Endodermal cell (in vitro differentiated cells): ENCODE results near the gene NPY5R. TPM values are rescaled to one million over a fixed set of nuclear protein-coding genes. Genes with fewer than 3 reads are reported as not detected.

ENCODE experiments used
- DNase-seq: peaks from one replicate; pipeline ENCODE4 v3.0.0-alpha.2; 2017
- H3K27ac ChIP-seq: 2 replicates; pipeline ENCODE4 v1.5.1; 2013; ENCODE audit warnings: mild to moderate bottlenecking, low read depth, low read length, moderate library complexity
- H3K27me3 ChIP-seq: 2 replicates; pipeline ENCODE4 v1.6.1; 2013; ENCODE audit warnings: mild to moderate bottlenecking, low read length, moderate library complexity; ENCODE audit not compliant: insufficient read depth, control insufficient read depth, poor library complexity, severe bottlenecking
- H3K36me3 ChIP-seq: 2 replicates; pipeline ENCODE4 v1.7.0; 2013; ENCODE audit warnings: mild to moderate bottlenecking, low read length, moderate library complexity; ENCODE audit not compliant: control insufficient read depth, insufficient read depth
- H3K4me1 ChIP-seq: one replicate; pipeline ENCODE4 v1.7.0; 2013; ENCODE audit warnings: low read length; ENCODE audit not compliant: control insufficient read depth, insufficient read depth
- H3K4me3 ChIP-seq: 2 replicates; pipeline ENCODE4 v1.5.1; 2013; ENCODE audit warnings: mild to moderate bottlenecking, low read length, moderate library complexity
- H3K9ac ChIP-seq: 2 replicates; pipeline ENCODE4 v1.6.1; 2013; ENCODE audit warnings: mild to moderate bottlenecking, low read length, moderate library complexity; ENCODE audit not compliant: poor library complexity, severe bottlenecking; ENCODE audit errors: extremely low read depth
- H3K9me3 ChIP-seq: 2 replicates; pipeline ENCODE4 v1.6.1; 2013; ENCODE audit warnings: mild to moderate bottlenecking, low read length, moderate library complexity; ENCODE audit not compliant: control insufficient read depth
- H3K27ac Mint-ChIP-seq: 2 replicates; pipeline ENCODE4 v1.8.0; 2020; ENCODE audit warnings: mixed read lengths
- H3K27me3 Mint-ChIP-seq: 2 replicates; pipeline ENCODE4 v1.8.0; 2021; ENCODE audit warnings: mild to moderate bottlenecking, mixed read lengths; ENCODE audit not compliant: insufficient read depth
- H3K36me3 Mint-ChIP-seq: 2 replicates; pipeline ENCODE4 v1.8.0; 2020; ENCODE audit warnings: low read depth, mixed read lengths
- H3K4me1 Mint-ChIP-seq: 2 replicates; pipeline ENCODE4 v1.8.0; 2020; ENCODE audit warnings: mixed read lengths
- H3K4me3 Mint-ChIP-seq: 2 replicates; pipeline ENCODE4 v1.8.0; 2020; ENCODE audit warnings: mild to moderate bottlenecking, moderate library complexity, mixed read lengths
- H3K9me3 Mint-ChIP-seq: 2 replicates; pipeline ENCODE4 v1.8.0; 2020; ENCODE audit warnings: mild to moderate bottlenecking, mixed read lengths
- WGBS, 2 experiments: methylation state at CpG; one replicate each; pipeline versions ENCODE4 v1.1.5 to v1.1.7; 2013; ENCODE audit warnings: missing lambda C conversion rate in 2 of 2, mixed read lengths in 1 of 2; ENCODE audit not compliant: insufficient coverage in 1 of 2, insufficient read length in 1 of 2; 5-methylcytosine and 5-hydroxymethylcytosine counted together
- total RNA-seq, 2 donors: library from RNA; stranded (reverse); fragmentation: NEBNext Ultra II Directional in 1 of 2; extraction: Animal tissue kit (Norgen Biotek cat#: 25700) in 1 of 2; gene quantifications; 2 replicates in 1 of 2; 3 replicates in 1 of 2; pipeline ENCODE4 v1.2.1, GENCODE V29; 2021
- TF ChIP-seq, protein P1 (sequence below): fragments of 200-600 bp; sonication (generic); conservative IDR thresholded peaks from 2 replicates; pipeline ENCODE4 v1.5.0; 2021; ENCODE audit warnings: antibody characterized with exemption, mild to moderate bottlenecking

NPY5R gene
- total RNA-seq, 2 donors from 2014 or later: 4.4 to 5.1 TPM

DNA sequence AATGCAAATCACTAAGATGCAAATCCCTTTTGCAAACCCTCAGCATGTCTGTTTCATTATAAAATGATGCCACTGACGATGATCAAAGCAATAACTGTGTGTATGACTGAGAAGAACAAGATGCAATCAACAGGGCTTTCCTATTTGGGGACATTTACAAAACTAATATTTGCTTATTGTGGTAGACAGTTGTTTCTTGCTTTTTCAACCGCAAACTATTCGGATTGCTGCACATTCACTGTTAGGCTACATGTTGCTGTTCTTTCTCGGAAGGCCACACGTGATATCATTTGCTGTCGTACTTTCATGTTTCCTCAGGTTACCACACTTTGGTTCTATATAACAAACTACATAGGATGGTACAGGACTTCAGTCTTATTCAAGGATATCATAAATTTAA, 49.8 kb downstream of the NPY5R start:
- Mint-ChIP-seq H3K4me3 (no peak overlapping the region), H3K27ac (no peak overlapping the region), H3K27me3 (no peaks in the 10 kb centered on the region), H3K36me3 (no peaks in the 10 kb centered on the region), H3K9me3 (no peaks in the 10 kb centered on the region), H3K4me1 (peaks cover 8% of the 10 kb centered on the region)
- TF ChIP-seq, protein P1, sequence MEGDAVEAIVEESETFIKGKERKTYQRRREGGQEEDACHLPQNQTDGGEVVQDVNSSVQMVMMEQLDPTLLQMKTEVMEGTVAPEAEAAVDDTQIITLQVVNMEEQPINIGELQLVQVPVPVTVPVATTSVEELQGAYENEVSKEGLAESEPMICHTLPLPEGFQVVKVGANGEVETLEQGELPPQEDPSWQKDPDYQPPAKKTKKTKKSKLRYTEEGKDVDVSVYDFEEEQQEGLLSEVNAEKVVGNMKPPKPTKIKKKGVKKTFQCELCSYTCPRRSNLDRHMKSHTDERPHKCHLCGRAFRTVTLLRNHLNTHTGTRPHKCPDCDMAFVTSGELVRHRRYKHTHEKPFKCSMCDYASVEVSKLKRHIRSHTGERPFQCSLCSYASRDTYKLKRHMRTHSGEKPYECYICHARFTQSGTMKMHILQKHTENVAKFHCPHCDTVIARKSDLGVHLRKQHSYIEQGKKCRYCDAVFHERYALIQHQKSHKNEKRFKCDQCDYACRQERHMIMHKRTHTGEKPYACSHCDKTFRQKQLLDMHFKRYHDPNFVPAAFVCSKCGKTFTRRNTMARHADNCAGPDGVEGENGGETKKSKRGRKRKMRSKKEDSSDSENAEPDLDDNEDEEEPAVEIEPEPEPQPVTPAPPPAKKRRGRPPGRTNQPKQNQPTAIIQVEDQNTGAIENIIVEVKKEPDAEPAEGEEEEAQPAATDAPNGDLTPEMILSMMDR: no peak
- H3K9me3 ChIP-seq: no peaks in the 10 kb centered on the region
- WGBS, 2 experiments: 91 to 95% methylated on average over 5 to 6 of the region's 6 CpGs
- H3K9ac ChIP-seq: no peak overlapping the region
- no peaks in the 10 kb centered on the region for H3K4me1 ChIP-seq
- no peaks in the 10 kb centered on the region for H3K27me3 ChIP-seq
- no peaks in the 10 kb centered on the region for H3K36me3 ChIP-seq
- no peak for DNase-seq
- no peak overlapping the region for H3K27ac ChIP-seq
- H3K4me3 ChIP-seq: no peak overlapping the region

DNA sequence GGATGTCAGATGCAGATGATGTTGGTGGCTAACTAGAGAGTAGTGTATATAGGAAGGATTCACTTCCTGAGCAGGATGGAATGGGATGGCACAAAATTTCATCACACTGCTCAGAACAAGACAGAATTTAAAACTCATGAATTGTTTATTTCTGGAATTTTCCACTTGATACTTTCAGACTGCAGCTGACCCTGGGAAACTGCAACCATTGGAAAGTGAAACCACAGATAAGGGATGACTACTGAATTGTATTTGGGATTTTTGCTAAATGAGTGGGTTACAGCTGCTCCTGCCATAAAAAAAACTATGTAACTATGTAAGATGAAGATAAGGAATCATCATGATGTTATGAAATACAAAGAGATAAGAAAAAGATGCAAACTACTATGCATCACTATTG, 51.4 kb downstream of the NPY5R start:
- Histone ChIP-seq H3K27me3 (no peaks in the 10 kb centered on the region), H3K9me3 (no peaks in the 10 kb centered on the region), H3K4me3 (no peak overlapping the region), H3K27ac (no peak overlapping the region), H3K4me1 (no peaks in the 10 kb centered on the region), H3K9ac (no peak overlapping the region), H3K36me3 (no peaks in the 10 kb centered on the region)
- no peaks in the 10 kb centered on the region for H3K36me3 Mint-ChIP-seq
- H3K4me1 Mint-ChIP-seq: peaks cover 4% of the 10 kb centered on the region
- H3K4me3 Mint-ChIP-seq: no peak overlapping the region
- TF ChIP-seq, protein P1: no peak
- peaks cover 3% of the 10 kb centered on the region for H3K9me3 Mint-ChIP-seq
- H3K27me3 Mint-ChIP-seq: no peaks in the 10 kb centered on the region
- no peak for DNase-seq
- H3K27ac Mint-ChIP-seq: no peak overlapping the region

DNA sequence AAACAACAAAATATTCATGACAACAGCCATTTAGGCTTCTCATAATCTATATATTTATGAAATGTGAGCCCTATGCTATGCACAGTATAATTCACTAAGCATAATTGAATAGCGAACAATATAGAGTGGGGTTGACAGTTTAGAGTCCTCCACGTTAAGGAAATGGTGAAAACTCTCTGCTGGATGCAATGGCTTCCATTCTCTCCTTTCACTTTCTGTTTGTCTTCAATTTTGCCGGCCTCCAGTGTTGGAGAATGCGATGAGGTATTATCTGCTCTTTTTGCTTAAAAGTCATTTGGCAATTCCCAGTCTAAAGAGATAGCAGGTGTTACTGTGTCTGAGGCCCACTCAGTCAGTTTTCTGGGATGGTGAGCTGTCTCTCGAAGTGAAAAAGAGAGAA, 52.1 kb downstream of the NPY5R start:
- WGBS, 2 experiments: 94 to 100% methylated on average over 3 to 5 of the region's 5 CpGs
- TF ChIP-seq, protein P1: no peak
- peaks cover 7% of the 10 kb centered on the region for H3K4me1 Mint-ChIP-seq

More for the DNA sequence above, 52.1 kb downstream of the NPY5R start:
- Histone ChIP-seq H3K9me3 (no peaks in the 10 kb centered on the region), H3K27me3 (no peaks in the 10 kb centered on the region), H3K27ac (no peak overlapping the region), H3K36me3 (no peaks in the 10 kb centered on the region), H3K4me3 (no peak overlapping the region), H3K9ac (no peak overlapping the region), H3K4me1 (no peaks in the 10 kb centered on the region)
- no peak overlapping the region for H3K4me3 Mint-ChIP-seq
- H3K27ac Mint-ChIP-seq: no peak overlapping the region
- DNase-seq: no peak
- no peaks in the 10 kb centered on the region for H3K36me3 Mint-ChIP-seq
- H3K9me3 Mint-ChIP-seq: peaks cover 3% of the 10 kb centered on the region
- no peaks in the 10 kb centered on the region for H3K27me3 Mint-ChIP-seq
